WTC11 (cell line): ENCODE measurements around the gene TPCN2.

ENCODE experiments used
- ATF3 ChIP-seq: sonication (generic); formaldehyde crosslinking; conservative IDR thresholded peaks from 2 replicates; pipeline ENCODE4 v1.8.1; 2022; ENCODE audit warnings: mild to moderate bottlenecking, missing genetic modification reagents
- CTCF ChIP-seq: fragments of 200-600 bp; IDR thresholded peaks from 2 replicates; pipeline ENCODE4 v1.8.0; 2022; ENCODE audit warnings: antibody characterized with exemption
- JUN ChIP-seq: sonication (generic); formaldehyde crosslinking; IDR thresholded peaks from 2 replicates; pipeline ENCODE4 v1.8.0; 2023; ENCODE audit warnings: mild to moderate bottlenecking, missing genetic modification reagents
- OVOL2 ChIP-seq: fragments of 250-450 bp; sonication (Bioruptor Pico); IDR thresholded peaks from 2 replicates; pipeline ENCODE4 v1.9.0; 2021; ENCODE audit warnings: mild to moderate bottlenecking, borderline replicate concordance
- TEAD4 ChIP-seq: sonication (generic); formaldehyde crosslinking; IDR thresholded peaks from 2 replicates; pipeline ENCODE4 v1.8.0; 2022; ENCODE audit warnings: mild to moderate bottlenecking, missing genetic modification reagents
- USF2 ChIP-seq: sonication (generic); formaldehyde crosslinking; IDR thresholded peaks from 2 replicates; pipeline ENCODE4 v1.8.1; 2023; ENCODE audit warnings: mild to moderate bottlenecking, missing genetic modification reagents, moderate library complexity
- ZBTB43 ChIP-seq: sonication (generic); formaldehyde crosslinking; IDR thresholded peaks from 2 replicates; pipeline ENCODE4 v1.8.1; 2023; ENCODE audit warnings: mild to moderate bottlenecking, missing genetic modification reagents
- ZNF317 ChIP-seq: sonication (generic); formaldehyde crosslinking; IDR thresholded peaks from 2 replicates; pipeline ENCODE4 v1.8.1; 2023; ENCODE audit warnings: low read depth, mild to moderate bottlenecking, moderate library complexity, missing genetic modification reagents, borderline replicate concordance

- TF ChIP-seq CTCF (no peak), OVOL2 (CRISPR knock-in tag) (no peak), ZBTB43 (CRISPR knock-in tag) (no peak), JUN (CRISPR knock-in tag) (no peak), ATF3 (CRISPR knock-in tag) (no peak), TEAD4 (no peak), USF2 (CRISPR knock-in tag) (no peak), ZNF317 (CRISPR knock-in tag) (no peak)
Observed at GRCh38 chr11:69010361-69010891, 38.3 kb upstream of the TPCN2 start.
